ENCODE measurements around the gene KRT13. TPM values are rescaled to one million over a fixed set of nuclear protein-coding genes. Genes with fewer than 3 reads are reported as not detected.

Gene KRT13
- total and polyA plus RNA-seq, 10 of the 15 experiments (the other 5 are each of a cell fraction or from before 2014, with no cell fraction given), result not detected

DNA sequence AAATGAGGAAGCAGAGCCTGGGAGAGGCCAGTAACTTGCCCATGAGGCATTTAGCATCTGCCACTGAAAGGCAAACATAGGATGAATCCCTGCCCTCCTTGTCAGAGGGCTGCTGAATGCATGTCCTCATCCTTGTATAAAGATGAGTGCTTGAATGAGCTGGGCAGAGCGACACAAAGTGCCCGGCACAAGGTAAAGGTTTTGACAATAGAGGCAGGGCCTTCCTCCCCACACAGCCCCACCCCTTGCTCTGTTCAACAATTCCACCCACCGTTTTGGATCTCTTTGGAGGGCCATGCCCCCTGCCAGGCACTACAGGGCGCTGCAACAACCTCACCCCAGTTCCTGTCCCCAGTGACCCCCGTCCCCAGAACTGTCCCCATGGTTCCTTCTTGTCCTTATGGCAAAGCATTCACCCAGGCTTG is 24.1 kb upstream of the KRT13 start (continued):
- TF ChIP-seq RELA (IDR thresholded peaks at IDR 0.05; ENCODE audit: borderline replicate concordance, partially characterized antibody), result no peak
- no peak for TF ChIP-seq RCOR1 (conservative IDR thresholded peaks at IDR 0.05; ENCODE audit: low read depth, low read length)
- no peak for TF ChIP-seq PAX8 (IDR thresholded peaks at IDR 0.05)
- no peak for TF ChIP-seq LARP7 (IDR thresholded peaks at IDR 0.05)
- TF ChIP-seq TCF7 (IDR thresholded peaks at IDR 0.05; ENCODE audit: borderline replicate concordance), result no peak
- no peak for TF ChIP-seq MEF2B (IDR thresholded peaks at IDR 0.05; ENCODE audit: partially characterized antibody, poor library complexity, severe bottlenecking)
- no peak for TF ChIP-seq POLR2A (IDR thresholded peaks at IDR 0.05; ENCODE audit: low read depth, low read length)
- TF ChIP-seq, protein P1, sequence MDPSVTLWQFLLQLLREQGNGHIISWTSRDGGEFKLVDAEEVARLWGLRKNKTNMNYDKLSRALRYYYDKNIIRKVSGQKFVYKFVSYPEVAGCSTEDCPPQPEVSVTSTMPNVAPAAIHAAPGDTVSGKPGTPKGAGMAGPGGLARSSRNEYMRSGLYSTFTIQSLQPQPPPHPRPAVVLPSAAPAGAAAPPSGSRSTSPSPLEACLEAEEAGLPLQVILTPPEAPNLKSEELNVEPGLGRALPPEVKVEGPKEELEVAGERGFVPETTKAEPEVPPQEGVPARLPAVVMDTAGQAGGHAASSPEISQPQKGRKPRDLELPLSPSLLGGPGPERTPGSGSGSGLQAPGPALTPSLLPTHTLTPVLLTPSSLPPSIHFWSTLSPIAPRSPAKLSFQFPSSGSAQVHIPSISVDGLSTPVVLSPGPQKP (IDR thresholded peaks at IDR 0.05; ENCODE audit: low read depth, low read length), result no peak
- no peak for TF ChIP-seq CEBPB (IDR thresholded peaks at IDR 0.05; ENCODE audit: borderline replicate concordance in 1 of 2, low read depth in 2 of 2, low read length in 2 of 2)
- TF ChIP-seq RB1 (IDR thresholded peaks at IDR 0.05; ENCODE audit: borderline replicate concordance), result no peak
- no peak for TF ChIP-seq MYC (IDR thresholded peaks at IDR 0.05; ENCODE audit: insufficient read depth, insufficient read length, insufficient replicate concordance, low read length, severe bottlenecking)

- Histone ChIP-seq H3K4me2 (ENCODE audit: control insufficient read depth, insufficient read depth) (no peak overlapping the region), H3K36me3 (ENCODE audit: control insufficient read depth in 2 of 2, insufficient read depth in 2 of 2, low read length in 1 of 2) (no peaks in the 10 kb centered on the region), H3K4me3 (no peak overlapping the region), H4K20me1 (ENCODE audit: control insufficient read depth, insufficient read depth) (no peaks in the 10 kb centered on the region), H3K27me3 (replicated peaks in 1 of 2; ENCODE audit: control insufficient read depth in 2 of 2, insufficient read depth in 2 of 2, low read length in 1 of 2) (peaks cover 18 to 20% of the 10 kb centered on the region in 2 experiments), H3K4me1 (ENCODE audit: control insufficient read depth, insufficient read depth, low read length) (no peaks in the 10 kb centered on the region), H3K79me2 (ENCODE audit: control insufficient read depth, insufficient read depth, low read length) (no peaks in the 10 kb centered on the region), H3K9me3 (replicated peaks; ENCODE audit: control insufficient read depth, insufficient read depth, low read length) (no peaks in the 10 kb centered on the region; the same call in 2 of the 3 replicates), H3K9ac (ENCODE audit: control insufficient read depth, insufficient read depth, low read length) (no peak overlapping the region), H3K27ac (ENCODE audit: control insufficient read depth, insufficient read depth) (no peak overlapping the region), H2AFZ (ENCODE audit: control insufficient read depth, low read depth, low read length) (no peak overlapping the region)
- WGBS (ENCODE audit: insufficient coverage, insufficient replicate concordance, low lambda C conversion rate, missing lambda C conversion rate), result 26% methylated on average over 10 of the region's 10 CpGs
- intact Hi-C loops (cut with micrococcal nuclease; ENCODE audit: unreplicated experiment) (no loop called here), in situ Hi-C loops (cut with MboI) (no loop called here)
- CTCF ChIA-PET, result interaction anchor here (0.7 kb wide), 1 partner anchor 645 kb away, joined by 3 read pairs; no protein-coding TSS in a partner anchor
- no peak for FAIRE-seq
- DNase-seq (ENCODE audit: low read depth, low spot score), result no peak
- no peak for ATAC-seq
- RAD21 ChIA-PET (ENCODE audit: unreplicated experiment), result no interaction called here
- SMC1A ChIA-PET (ENCODE audit: uncharacterized antibody, unreplicated experiment), result no interaction called here
- POLR2A ChIA-PET, result no interaction called here
- no TSS peak for BruUV-seq (replicated peaks)
- TF ChIP-seq MTA3 (IDR thresholded peaks at IDR 0.05; ENCODE audit: borderline replicate concordance, low read length) (no peak), ETV6 (conservative IDR thresholded peaks at IDR 0.05 in 1 of 2, IDR thresholded peaks at IDR 0.05 in 1 of 2; ENCODE audit: borderline replicate concordance in 1 of 2, low read depth in 1 of 2) (no peak), NR2C1 (IDR thresholded peaks at IDR 0.05) (no peak), PAX8 (IDR thresholded peaks at IDR 0.05) (no peak), TARDBP (IDR thresholded peaks at IDR 0.05; ENCODE audit: borderline replicate concordance) (no peak), HSF1 (IDR thresholded peaks at IDR 0.05; ENCODE audit: low read depth, low read length) (no peak), SPI1 (IDR thresholded peaks at IDR 0.05; ENCODE audit: borderline replicate concordance, insufficient read depth, low read depth, low read length) (no peak), ESRRA (IDR thresholded peaks at IDR 0.05; ENCODE audit: low read length) (no peak), ZNF24 (IDR thresholded peaks at IDR 0.05) (no peak), CEBPB (IDR thresholded peaks at IDR 0.05; ENCODE audit: borderline replicate concordance in 1 of 2, low read depth in 2 of 2, low read length in 2 of 2) (no peak), BRCA1 (IDR thresholded peaks at IDR 0.05; ENCODE audit: low read depth, low read length) (no peak), POLR2A (IDR thresholded peaks at IDR 0.05; ENCODE audit: low read depth, low read length) (no peak)
- TF ChIP-seq, protein P2, sequence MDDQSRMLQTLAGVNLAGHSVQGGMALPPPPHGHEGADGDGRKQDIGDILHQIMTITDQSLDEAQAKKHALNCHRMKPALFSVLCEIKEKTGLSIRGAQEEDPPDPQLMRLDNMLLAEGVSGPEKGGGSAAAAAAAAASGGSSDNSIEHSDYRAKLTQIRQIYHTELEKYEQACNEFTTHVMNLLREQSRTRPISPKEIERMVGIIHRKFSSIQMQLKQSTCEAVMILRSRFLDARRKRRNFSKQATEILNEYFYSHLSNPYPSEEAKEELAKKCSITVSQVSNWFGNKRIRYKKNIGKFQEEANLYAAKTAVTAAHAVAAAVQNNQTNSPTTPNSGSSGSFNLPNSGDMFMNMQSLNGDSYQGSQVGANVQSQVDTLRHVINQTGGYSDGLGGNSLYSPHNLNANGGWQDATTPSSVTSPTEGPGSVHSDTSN (IDR thresholded peaks at IDR 0.05; ENCODE audit: insufficient replicate concordance, low read depth, low read length), result no peak
Measured at GRCh38 chr17:41528959-41529353, 23.5 kb upstream of the KRT13 start.
